SK-N-SH treated with all-trans-retinoic acid at 6 μM for 48 hours (cell line): ENCODE results near the gene RHCG.

Experiments
- ATAC-seq: fragments of 200-7000 bp; cut with Tn5 transposase; 3 replicates; pipeline ENCODE4 v1.9.1; 2020; ENCODE audit warnings: mild to moderate bottlenecking, moderate library complexity
- ARNTL ChIP-seq: fragments of 450-650 bp; formaldehyde crosslinking; IDR thresholded peaks from 2 replicates; pipeline ENCODE4 v1.5.0; 2020; ENCODE audit warnings: low read depth, mild to moderate bottlenecking, moderate library complexity, borderline replicate concordance
- BACH2 ChIP-seq: fragments of 250-450 bp; sonication (Bioruptor Pico); IDR thresholded peaks from 2 replicates; pipeline ENCODE4 v1.9.0; 2021; ENCODE audit warnings: mild to moderate bottlenecking, borderline replicate concordance
- CREB5 ChIP-seq: fragments of 250-450 bp; sonication (Bioruptor Pico); IDR thresholded peaks from 2 replicates; pipeline ENCODE4 v1.5.1; 2020; ENCODE audit warnings: low read depth, mild to moderate bottlenecking, moderate library complexity
- ESRRG ChIP-seq: fragments of 250-450 bp; sonication (Bioruptor Pico); IDR thresholded peaks from 2 replicates; pipeline ENCODE4 v1.6.1; 2021; ENCODE audit warnings: mild to moderate bottlenecking
- GLIS3 ChIP-seq: fragments of 250-450 bp; sonication (Bioruptor Pico); IDR thresholded peaks from 2 replicates; pipeline ENCODE4 v1.5.0; 2020; ENCODE audit warnings: mild to moderate bottlenecking, moderate library complexity
- ISL1 ChIP-seq: fragments of 250-450 bp; sonication (Bioruptor Pico); IDR thresholded peaks from 2 replicates; pipeline ENCODE4 v2.1.2; 2022; ENCODE audit warnings: mild to moderate bottlenecking, moderate library complexity
- OSR1 ChIP-seq: fragments of 250-450 bp; sonication (Bioruptor Pico); IDR thresholded peaks from 2 replicates; pipeline ENCODE4 v1.8.0; 2022; ENCODE audit warnings: moderate library complexity, mild to moderate bottlenecking, inconsistent platforms
- POU6F1 ChIP-seq: fragments of 250-450 bp; sonication (Bioruptor Pico); IDR thresholded peaks from 2 replicates; pipeline ENCODE4 v1.8.0; 2021; ENCODE audit warnings: low read depth, mild to moderate bottlenecking, moderate library complexity, borderline replicate concordance
- PPARA ChIP-seq: fragments of 250-450 bp; sonication (Bioruptor Pico); IDR thresholded peaks from 2 replicates; pipeline ENCODE4 v1.5.0; 2020; ENCODE audit warnings: mild to moderate bottlenecking, borderline replicate concordance
- RARB ChIP-seq: fragments of 250-450 bp; sonication (Bioruptor Pico); IDR thresholded peaks from 2 replicates; pipeline ENCODE4 v1.8.0; 2021; ENCODE audit warnings: mild to moderate bottlenecking, moderate library complexity
- SNAI2 ChIP-seq: fragments of 250-450 bp; sonication (Bioruptor Pico); IDR thresholded peaks from 2 replicates; pipeline ENCODE4 v1.5.0; 2020; ENCODE audit warnings: mild to moderate bottlenecking, moderate library complexity
- TCF4 ChIP-seq: fragments of 250-450 bp; sonication (Bioruptor Pico); IDR thresholded peaks from 2 replicates; pipeline ENCODE4 v1.8.0; 2021; ENCODE audit warnings: mild to moderate bottlenecking, moderate library complexity, borderline replicate concordance
- TOX ChIP-seq: fragments of 250-450 bp; sonication (Bioruptor Pico); IDR thresholded peaks from 2 replicates; pipeline ENCODE4 v1.8.0; 2021; ENCODE audit warnings: mild to moderate bottlenecking, moderate library complexity, borderline replicate concordance
- TSHZ2 ChIP-seq: fragments of 250-450 bp; sonication (Bioruptor Pico); IDR thresholded peaks from 2 replicates; pipeline ENCODE4 v1.5.0; 2020; ENCODE audit warnings: mild to moderate bottlenecking, moderate library complexity
- ZC3H10 ChIP-seq: fragments of 250-450 bp; sonication (Bioruptor Pico); IDR thresholded peaks from 2 replicates; pipeline ENCODE4 v1.5.1; 2021; ENCODE audit warnings: mild to moderate bottlenecking, moderate library complexity
- ZFP3 ChIP-seq: fragments of 250-450 bp; sonication (Bioruptor Pico); IDR thresholded peaks from 2 replicates; pipeline ENCODE4 v1.5.0; 2020; ENCODE audit warnings: mild to moderate bottlenecking, moderate library complexity
- ZFP30 ChIP-seq: fragments of 450-650 bp; formaldehyde crosslinking; IDR thresholded peaks from 2 replicates; pipeline ENCODE4 v1.5.0; 2022; ENCODE audit warnings: mild to moderate bottlenecking, moderate library complexity
- ZNF70 ChIP-seq: fragments of 450-650 bp; formaldehyde crosslinking; IDR thresholded peaks from 2 replicates; pipeline ENCODE4 v1.5.0; 2020; ENCODE audit warnings: mild to moderate bottlenecking, moderate library complexity
- TF ChIP-seq, protein P1 (sequence below): fragments of 250-450 bp; sonication (Bioruptor Pico); IDR thresholded peaks from 2 replicates; pipeline ENCODE4 v1.8.0; 2020; ENCODE audit warnings: mild to moderate bottlenecking, moderate library complexity, borderline replicate concordance
- TF ChIP-seq, protein P2 (sequence below): fragments of 250-450 bp; sonication (Bioruptor Pico); IDR thresholded peaks from 2 replicates; pipeline ENCODE4 v1.5.1; 2021; ENCODE audit warnings: mild to moderate bottlenecking, moderate library complexity

RHCG gene

GRCh38 chr15:89433686-89434085 is 62.7 kb downstream of the RHCG start:
- no peak for ATAC-seq
- TF ChIP-seq ZFP3: no peak
- no peak for TF ChIP-seq ARNTL (CRISPR knock-in tag)
- TF ChIP-seq POU6F1 (CRISPR knock-in tag): no peak
- TF ChIP-seq TOX (CRISPR knock-in tag): no peak
- no peak for TF ChIP-seq ZFP30 (CRISPR knock-in tag)

- ATAC-seq: peak; percentile 97
- TF ChIP-seq TSHZ2 (CRISPR knock-in tag) (no peak), ESRRG (CRISPR knock-in tag) (no peak), BACH2 (CRISPR knock-in tag) (no peak), TCF4 (CRISPR knock-in tag) (no peak), PPARA (no peak), OSR1 (CRISPR knock-in tag) (no peak), GLIS3 (CRISPR knock-in tag) (no peak), SNAI2 (CRISPR knock-in tag) (no peak), CREB5 (CRISPR knock-in tag) (no peak), ZC3H10 (CRISPR knock-in tag) (no peak), ZFP30 (CRISPR knock-in tag) (no peak), RARB (no peak)
- TF ChIP-seq, protein P1, sequence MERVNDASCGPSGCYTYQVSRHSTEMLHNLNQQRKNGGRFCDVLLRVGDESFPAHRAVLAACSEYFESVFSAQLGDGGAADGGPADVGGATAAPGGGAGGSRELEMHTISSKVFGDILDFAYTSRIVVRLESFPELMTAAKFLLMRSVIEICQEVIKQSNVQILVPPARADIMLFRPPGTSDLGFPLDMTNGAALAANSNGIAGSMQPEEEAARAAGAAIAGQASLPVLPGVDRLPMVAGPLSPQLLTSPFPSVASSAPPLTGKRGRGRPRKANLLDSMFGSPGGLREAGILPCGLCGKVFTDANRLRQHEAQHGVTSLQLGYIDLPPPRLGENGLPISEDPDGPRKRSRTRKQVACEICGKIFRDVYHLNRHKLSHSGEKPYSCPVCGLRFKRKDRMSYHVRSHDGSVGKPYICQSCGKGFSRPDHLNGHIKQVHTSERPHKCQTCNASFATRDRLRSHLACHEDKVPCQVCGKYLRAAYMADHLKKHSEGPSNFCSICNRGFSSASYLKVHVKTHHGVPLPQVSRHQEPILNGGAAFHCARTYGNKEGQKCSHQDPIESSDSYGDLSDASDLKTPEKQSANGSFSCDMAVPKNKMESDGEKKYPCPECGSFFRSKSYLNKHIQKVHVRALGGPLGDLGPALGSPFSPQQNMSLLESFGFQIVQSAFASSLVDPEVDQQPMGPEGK: no peak
- TF ChIP-seq, protein P2, sequence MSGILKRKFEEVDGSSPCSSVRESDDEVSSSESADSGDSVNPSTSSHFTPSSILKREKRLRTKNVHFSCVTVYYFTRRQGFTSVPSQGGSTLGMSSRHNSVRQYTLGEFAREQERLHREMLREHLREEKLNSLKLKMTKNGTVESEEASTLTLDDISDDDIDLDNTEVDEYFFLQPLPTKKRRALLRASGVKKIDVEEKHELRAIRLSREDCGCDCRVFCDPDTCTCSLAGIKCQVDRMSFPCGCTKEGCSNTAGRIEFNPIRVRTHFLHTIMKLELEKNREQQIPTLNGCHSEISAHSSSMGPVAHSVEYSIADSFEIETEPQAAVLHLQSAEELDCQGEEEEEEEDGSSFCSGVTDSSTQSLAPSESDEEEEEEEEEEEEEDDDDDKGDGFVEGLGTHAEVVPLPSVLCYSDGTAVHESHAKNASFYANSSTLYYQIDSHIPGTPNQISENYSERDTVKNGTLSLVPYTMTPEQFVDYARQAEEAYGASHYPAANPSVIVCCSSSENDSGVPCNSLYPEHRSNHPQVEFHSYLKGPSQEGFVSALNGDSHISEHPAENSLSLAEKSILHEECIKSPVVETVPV (CRISPR knock-in tag): no peak
These were observed 65.6 kb downstream of the RHCG start for GRCh38 chr15:89430530-89431341.

DNA sequence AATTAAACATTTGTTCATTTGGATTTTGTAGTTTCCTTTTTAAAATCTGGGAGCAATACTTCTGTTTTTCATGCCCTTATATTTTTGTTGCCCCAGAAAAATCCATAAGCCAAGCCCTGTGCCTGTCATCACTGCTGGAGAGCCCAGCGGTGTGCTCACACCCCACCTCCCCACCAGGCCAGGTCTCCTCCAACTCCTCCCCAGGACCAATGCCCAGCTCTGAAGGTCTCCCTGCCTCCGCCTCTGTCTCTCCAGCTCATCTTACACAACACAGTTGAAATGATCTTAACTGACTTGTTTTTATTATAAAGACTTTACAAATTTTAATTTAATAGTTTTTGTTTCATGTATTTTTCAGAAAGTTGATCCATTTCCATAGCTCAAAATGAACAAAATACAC is 66.4 kb downstream of the RHCG start:
- no peak for ATAC-seq

More for the DNA sequence above, 66.4 kb downstream of the RHCG start:
- TF ChIP-seq ISL1 (no peak), GLIS3 (CRISPR knock-in tag) (no peak), ZFP3 (no peak), ZFP30 (CRISPR knock-in tag) (no peak), RARB (no peak), ESRRG (CRISPR knock-in tag) (no peak), SNAI2 (CRISPR knock-in tag) (no peak), ZNF70 (CRISPR knock-in tag) (no peak), OSR1 (CRISPR knock-in tag) (no peak), ZC3H10 (CRISPR knock-in tag) (no peak), CREB5 (CRISPR knock-in tag) (no peak)
- TF ChIP-seq, protein P2 (CRISPR knock-in tag): no peak
